Measurements from ENCODE around the gene TM9SF1. TPM values are rescaled to one million over a fixed set of nuclear protein-coding genes. Genes with fewer than 3 reads are reported as not detected.
A peak's percentile ranks its signal among the peaks of the same experiment; 100 is the strongest.

TM9SF1 gene
- total RNA-seq, 1 donor from 2014 or later = 47.4 TPM

- Mint-ChIP-seq H3K27ac (ENCODE audit: unreplicated experiment) (no peak overlapping the region), H3K27me3 (ENCODE audit: low read depth) (peaks cover 2% of the 10 kb centered on the region), H3K4me1 (peaks cover 22% of the 10 kb centered on the region), H3K36me3 (ENCODE audit: low read depth) (peaks cover 7% of the 10 kb centered on the region), H3K9me3 (no peaks in the 10 kb centered on the region), H3K4me3 (peak overlapping the region; percentile 59)
- TF ChIP-seq, protein P1, sequence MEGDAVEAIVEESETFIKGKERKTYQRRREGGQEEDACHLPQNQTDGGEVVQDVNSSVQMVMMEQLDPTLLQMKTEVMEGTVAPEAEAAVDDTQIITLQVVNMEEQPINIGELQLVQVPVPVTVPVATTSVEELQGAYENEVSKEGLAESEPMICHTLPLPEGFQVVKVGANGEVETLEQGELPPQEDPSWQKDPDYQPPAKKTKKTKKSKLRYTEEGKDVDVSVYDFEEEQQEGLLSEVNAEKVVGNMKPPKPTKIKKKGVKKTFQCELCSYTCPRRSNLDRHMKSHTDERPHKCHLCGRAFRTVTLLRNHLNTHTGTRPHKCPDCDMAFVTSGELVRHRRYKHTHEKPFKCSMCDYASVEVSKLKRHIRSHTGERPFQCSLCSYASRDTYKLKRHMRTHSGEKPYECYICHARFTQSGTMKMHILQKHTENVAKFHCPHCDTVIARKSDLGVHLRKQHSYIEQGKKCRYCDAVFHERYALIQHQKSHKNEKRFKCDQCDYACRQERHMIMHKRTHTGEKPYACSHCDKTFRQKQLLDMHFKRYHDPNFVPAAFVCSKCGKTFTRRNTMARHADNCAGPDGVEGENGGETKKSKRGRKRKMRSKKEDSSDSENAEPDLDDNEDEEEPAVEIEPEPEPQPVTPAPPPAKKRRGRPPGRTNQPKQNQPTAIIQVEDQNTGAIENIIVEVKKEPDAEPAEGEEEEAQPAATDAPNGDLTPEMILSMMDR (conservative IDR thresholded peaks at IDR 0.05) = no peak
- DNase-seq (ENCODE audit: low read depth, low spot score) = no peak
These were observed 18.0 kb downstream of the TM9SF1 start for GRCh38 chr14:24177041-24177825.

DNA sequence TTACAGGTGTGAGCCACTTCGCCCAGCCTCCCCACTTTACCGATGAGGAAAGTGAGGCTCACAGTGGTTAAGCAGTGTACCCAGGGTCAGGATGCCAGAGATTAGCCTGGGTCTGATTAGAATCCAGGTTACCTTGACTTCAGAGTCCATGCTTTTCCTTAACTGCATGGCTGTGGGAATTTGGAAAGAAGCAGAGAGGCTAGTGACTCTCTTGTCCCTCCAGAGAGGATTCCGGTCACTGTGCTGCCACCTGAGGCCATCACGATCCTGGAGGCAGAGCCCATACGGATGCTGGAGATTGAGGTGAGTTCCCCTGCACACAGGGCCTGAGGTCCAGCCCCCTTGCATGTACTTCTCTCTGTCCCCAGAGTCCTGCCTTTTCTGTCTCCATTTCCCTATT is 18.6 kb downstream of the TM9SF1 start:
- H3K27ac Mint-ChIP-seq (ENCODE audit: unreplicated experiment) = no peak overlapping the region
- no peaks in the 10 kb centered on the region for H3K9me3 Mint-ChIP-seq
- peak overlapping the region; percentile 59 for H3K4me3 Mint-ChIP-seq
- H3K27me3 Mint-ChIP-seq (ENCODE audit: low read depth) = peaks cover 2% of the 10 kb centered on the region
- H3K4me1 Mint-ChIP-seq = peaks cover 24% of the 10 kb centered on the region
- no peak for DNase-seq (ENCODE audit: low read depth, low spot score)
- TF ChIP-seq, protein P1 (conservative IDR thresholded peaks at IDR 0.05) = no peak
- H3K36me3 Mint-ChIP-seq (ENCODE audit: low read depth) = peaks cover 7% of the 10 kb centered on the region

- no peaks in the 10 kb centered on the region for H3K27me3 Mint-ChIP-seq (ENCODE audit: low read depth)
- H3K36me3 Mint-ChIP-seq (ENCODE audit: low read depth) = peaks cover 7% of the 10 kb centered on the region
- no peaks in the 10 kb centered on the region for H3K9me3 Mint-ChIP-seq
- TF ChIP-seq, protein P1 (conservative IDR thresholded peaks at IDR 0.05) = no peak
- no peak for DNase-seq (ENCODE audit: low read depth, low spot score)
- H3K4me3 Mint-ChIP-seq = peak overlapping the region; percentile 92
- peaks cover 25% of the 10 kb centered on the region for H3K4me1 Mint-ChIP-seq
- peak overlapping the region; percentile 65 for H3K27ac Mint-ChIP-seq (ENCODE audit: unreplicated experiment)
These were observed 22.4 kb downstream of the TM9SF1 start for GRCh38 chr14:24172871-24173281.

DNA sequence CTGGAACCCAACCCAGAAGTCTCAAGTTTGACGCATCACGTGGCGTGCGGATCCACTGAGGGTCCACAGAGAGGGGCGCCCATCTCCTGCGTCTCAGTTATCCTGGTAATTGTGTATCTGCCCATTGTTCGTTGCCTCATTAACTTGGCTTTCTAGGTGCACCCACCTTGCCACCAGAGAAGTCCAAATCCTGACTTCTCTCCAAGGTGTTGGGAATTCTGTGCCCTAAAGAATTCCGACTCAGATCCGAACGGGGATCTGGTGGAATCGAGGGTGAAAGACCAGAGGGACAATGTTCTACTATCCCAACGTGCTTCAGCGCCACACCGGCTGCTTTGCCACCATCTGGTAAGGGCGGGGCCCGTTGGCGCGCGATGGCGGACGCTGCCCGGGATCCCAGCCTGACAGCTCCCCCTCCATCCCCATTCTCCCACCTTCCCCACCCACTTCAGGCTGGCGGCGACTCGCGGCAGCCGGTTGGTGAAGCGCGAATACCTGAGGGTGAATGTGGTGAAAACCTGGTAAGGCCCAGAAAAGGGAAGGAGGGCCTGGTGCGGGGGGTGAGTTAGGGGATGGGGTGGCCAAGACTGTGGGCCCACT is 22.9 kb downstream of the TM9SF1 start:
- Mint-ChIP-seq H3K27ac (ENCODE audit: unreplicated experiment) (peak overlapping the region; percentile 89), H3K4me3 (peak overlapping the region; percentile 92), H3K27me3 (ENCODE audit: low read depth) (no peaks in the 10 kb centered on the region), H3K36me3 (ENCODE audit: low read depth) (peaks cover 7% of the 10 kb centered on the region), H3K4me1 (peaks cover 25% of the 10 kb centered on the region), H3K9me3 (no peaks in the 10 kb centered on the region)
- TF ChIP-seq, protein P1 (conservative IDR thresholded peaks at IDR 0.05) = no peak
- DNase-seq (ENCODE audit: low read depth, low spot score) = no peak

- Mint-ChIP-seq H3K27ac (ENCODE audit: unreplicated experiment) (peak within 1 kb of the TSS; percentile 89), H3K4me3 (peak within 1 kb of the TSS; percentile 92), H3K36me3 (ENCODE audit: low read depth) (peaks cover 7% of the 10 kb centered on the region), H3K27me3 (ENCODE audit: low read depth) (no peaks in the 10 kb centered on the region), H3K9me3 (no peaks in the 10 kb centered on the region), H3K4me1 (peaks cover 25% of the 10 kb centered on the region)
- TF ChIP-seq, protein P1 (conservative IDR thresholded peaks at IDR 0.05) = no peak
- DNase-seq (ENCODE audit: low read depth, low spot score) = peak; percentile 94
These were observed 23.6 kb downstream of the TM9SF1 start, which contains the start of gene REC8 for GRCh38 chr14:24171422-24172260. TSS of gene REC8 (plus strand) at chr14:24172080. CDS start at chr14:24172553, 473 bp downstream.
